ENCODE results near the gene FAM72A. TPM values are rescaled to one million over a fixed set of nuclear protein-coding genes. Genes with fewer than 3 reads are reported as not detected.
"Not testable (repeated sequence)": the region's sequence is repeated elsewhere in the genome, so short reads cannot be mapped to it uniquely, and the experiment has no call there.

Gene FAM72A
- total RNA-seq, 1 donor, result 3.5 TPM

GRCh38 chr1:206175459-206176113 lies 27.1 kb downstream of the FAM72A start:
- TF ChIP-seq CTCF (IDR thresholded peaks at IDR 0.05; ENCODE audit: insufficient read depth, low read depth, low read length), result peak; percentile 6
- DNase-seq (ENCODE audit: low read depth), result peak; percentile 11
- not testable (repeated sequence) for H3K4me3 ChIP-seq (ENCODE audit: low read depth, low read length)

GRCh38 chr1:206174182-206174868 lies 28.3 kb downstream of the FAM72A start:
- DNase-seq (ENCODE audit: low read depth), result peak; percentile 33
- not testable (repeated sequence) for H3K4me3 ChIP-seq (ENCODE audit: low read depth, low read length)
- peak; percentile 17 for TF ChIP-seq CTCF (IDR thresholded peaks at IDR 0.05; ENCODE audit: insufficient read depth, low read depth, low read length)

- DNase-seq (ENCODE audit: low read depth), result not testable (repeated sequence)
Measured at GRCh38 chr1:206173110-206173719, 29.4 kb downstream of the FAM72A start.

GRCh38 chr1:206169794-206170193 lies 32.8 kb downstream of the FAM72A start:
- not testable (repeated sequence) for H3K4me3 ChIP-seq (ENCODE audit: low read depth, low read length)
- peak; percentile 50 for DNase-seq (ENCODE audit: low read depth)

More at GRCh38 chr1:206173110-206173719, 29.4 kb downstream of the FAM72A start:
- H3K4me3 ChIP-seq (ENCODE audit: low read depth, low read length), result not testable (repeated sequence)

GRCh38 chr1:206167350-206168029 lies 35.1 kb downstream of the FAM72A start:
- H3K4me3 ChIP-seq (ENCODE audit: low read depth, low read length); DNase-seq (ENCODE audit: low read depth): not testable (repeated sequence)

GRCh38 chr1:206145771-206146290 lies 56.8 kb downstream of the FAM72A start:
- H3K4me3 ChIP-seq (ENCODE audit: low read depth, low read length), result no peak overlapping the region
- no peak for DNase-seq (ENCODE audit: low read depth)
- TF ChIP-seq CTCF (IDR thresholded peaks at IDR 0.05; ENCODE audit: insufficient read depth, low read depth, low read length), result no peak

GRCh38 chr1:206144605-206145004 lies 58.0 kb downstream of the FAM72A start:
- H3K4me3 ChIP-seq (ENCODE audit: low read depth, low read length), result no peak overlapping the region
- DNase-seq (ENCODE audit: low read depth), result no peak
- no peak for TF ChIP-seq CTCF (IDR thresholded peaks at IDR 0.05; ENCODE audit: insufficient read depth, low read depth, low read length)

GRCh38 chr1:206143537-206144172 lies 59.0 kb downstream of the FAM72A start:
- no peak for DNase-seq (ENCODE audit: low read depth)
- no peak for TF ChIP-seq CTCF (IDR thresholded peaks at IDR 0.05; ENCODE audit: insufficient read depth, low read depth, low read length)
- no peak overlapping the region for H3K4me3 ChIP-seq (ENCODE audit: low read depth, low read length)

All from fibroblast of villous mesenchyme (primary cell).